ENCODE data around the gene AUTS2.

Gene AUTS2

DNA sequence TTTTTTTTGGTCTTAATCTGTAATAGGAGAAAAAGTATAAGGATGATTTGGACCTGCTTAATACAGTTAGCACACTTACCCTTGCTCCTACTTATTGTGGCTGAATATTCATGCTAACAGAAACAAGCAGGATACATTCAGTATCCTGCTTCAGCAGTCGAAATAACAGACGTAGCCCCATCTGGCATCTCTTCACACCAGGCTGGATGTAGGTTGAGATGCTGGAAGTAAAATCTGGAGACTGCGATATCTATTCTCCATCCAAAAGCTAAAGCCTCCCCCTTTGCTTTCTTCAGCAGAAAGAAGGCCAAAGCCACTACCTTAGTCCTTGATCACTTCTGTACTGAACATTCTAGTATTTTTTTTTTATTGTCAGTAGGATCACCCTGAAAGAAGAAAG lies 537.4 kb downstream of the AUTS2 start:
- no peak overlapping the region for H3K4me3 ChIP-seq (ENCODE audit: low read depth, low read length)
- in situ Hi-C loops (cut with HindIII; ENCODE audit: low sequenced_read_pairs): no loop called here
- DNase-seq (ENCODE audit: low read depth): no peak
- TF ChIP-seq, protein P1, sequence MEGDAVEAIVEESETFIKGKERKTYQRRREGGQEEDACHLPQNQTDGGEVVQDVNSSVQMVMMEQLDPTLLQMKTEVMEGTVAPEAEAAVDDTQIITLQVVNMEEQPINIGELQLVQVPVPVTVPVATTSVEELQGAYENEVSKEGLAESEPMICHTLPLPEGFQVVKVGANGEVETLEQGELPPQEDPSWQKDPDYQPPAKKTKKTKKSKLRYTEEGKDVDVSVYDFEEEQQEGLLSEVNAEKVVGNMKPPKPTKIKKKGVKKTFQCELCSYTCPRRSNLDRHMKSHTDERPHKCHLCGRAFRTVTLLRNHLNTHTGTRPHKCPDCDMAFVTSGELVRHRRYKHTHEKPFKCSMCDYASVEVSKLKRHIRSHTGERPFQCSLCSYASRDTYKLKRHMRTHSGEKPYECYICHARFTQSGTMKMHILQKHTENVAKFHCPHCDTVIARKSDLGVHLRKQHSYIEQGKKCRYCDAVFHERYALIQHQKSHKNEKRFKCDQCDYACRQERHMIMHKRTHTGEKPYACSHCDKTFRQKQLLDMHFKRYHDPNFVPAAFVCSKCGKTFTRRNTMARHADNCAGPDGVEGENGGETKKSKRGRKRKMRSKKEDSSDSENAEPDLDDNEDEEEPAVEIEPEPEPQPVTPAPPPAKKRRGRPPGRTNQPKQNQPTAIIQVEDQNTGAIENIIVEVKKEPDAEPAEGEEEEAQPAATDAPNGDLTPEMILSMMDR (IDR thresholded peaks at IDR 0.05; ENCODE audit: low read depth, low read length, missing control alignments): no peak

DNA sequence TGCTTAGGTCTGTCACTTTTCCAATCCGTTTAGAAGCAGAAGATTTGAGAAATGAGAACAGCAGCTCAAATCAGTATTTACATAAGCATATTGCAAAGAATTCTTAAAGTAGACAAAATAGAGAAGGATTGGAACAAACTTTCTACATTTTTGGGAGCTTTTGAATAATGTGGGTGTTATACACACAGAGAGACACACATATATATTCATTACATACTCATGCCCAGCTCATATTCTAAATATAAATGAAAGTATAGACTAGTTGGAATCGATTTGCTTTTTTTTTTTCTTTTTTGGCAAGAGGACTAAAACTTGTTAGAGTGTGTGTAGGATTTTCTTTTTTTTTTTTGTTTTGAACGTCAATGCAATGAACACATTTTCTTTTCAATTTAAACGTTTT lies 538.9 kb downstream of the AUTS2 start:
- H3K4me3 ChIP-seq (ENCODE audit: low read depth, low read length): no peak overlapping the region
- in situ Hi-C loops (cut with HindIII; ENCODE audit: low sequenced_read_pairs): no loop called here
- no peak for DNase-seq (ENCODE audit: low read depth)
- TF ChIP-seq, protein P1 (IDR thresholded peaks at IDR 0.05; ENCODE audit: low read depth, low read length, missing control alignments): no peak

DNA sequence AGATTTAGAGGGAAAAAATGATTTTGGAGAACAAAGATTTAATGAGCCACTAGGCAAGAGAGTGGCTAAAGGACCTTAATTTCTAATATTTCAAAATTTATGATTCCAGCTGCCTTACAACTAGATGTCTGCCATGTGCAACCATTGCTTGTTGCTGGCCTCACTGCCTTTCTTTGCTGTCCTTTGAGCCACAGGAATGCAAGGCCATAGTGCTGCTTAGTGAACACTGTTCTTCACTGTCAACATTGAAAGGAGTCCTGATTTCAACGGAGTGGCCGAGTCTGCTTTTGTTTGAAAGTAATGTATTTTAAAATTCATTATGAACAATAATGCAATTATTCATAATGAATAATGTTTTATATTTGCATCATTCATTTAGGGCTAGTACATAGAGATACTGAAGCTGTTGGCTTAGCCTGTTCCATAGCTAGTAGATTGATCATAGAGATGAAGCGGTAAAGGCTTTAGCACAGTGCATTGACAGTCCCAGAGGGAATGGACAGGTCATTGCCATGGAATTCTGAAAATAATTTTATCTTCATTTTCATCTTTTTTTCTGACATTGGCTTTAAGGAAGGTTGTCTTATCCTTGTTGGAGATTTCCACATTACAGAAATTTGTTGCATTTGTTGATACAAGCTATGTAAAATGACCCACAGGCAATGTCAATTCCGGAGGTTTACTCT lies 544.1 kb downstream of the AUTS2 start:
- in situ Hi-C loops (cut with HindIII; ENCODE audit: low sequenced_read_pairs): no loop called here
- TF ChIP-seq, protein P1 (IDR thresholded peaks at IDR 0.05; ENCODE audit: low read depth, low read length, missing control alignments): no peak
- no peak for DNase-seq (ENCODE audit: low read depth)
- no peak overlapping the region for H3K4me3 ChIP-seq (ENCODE audit: low read depth, low read length)

DNA sequence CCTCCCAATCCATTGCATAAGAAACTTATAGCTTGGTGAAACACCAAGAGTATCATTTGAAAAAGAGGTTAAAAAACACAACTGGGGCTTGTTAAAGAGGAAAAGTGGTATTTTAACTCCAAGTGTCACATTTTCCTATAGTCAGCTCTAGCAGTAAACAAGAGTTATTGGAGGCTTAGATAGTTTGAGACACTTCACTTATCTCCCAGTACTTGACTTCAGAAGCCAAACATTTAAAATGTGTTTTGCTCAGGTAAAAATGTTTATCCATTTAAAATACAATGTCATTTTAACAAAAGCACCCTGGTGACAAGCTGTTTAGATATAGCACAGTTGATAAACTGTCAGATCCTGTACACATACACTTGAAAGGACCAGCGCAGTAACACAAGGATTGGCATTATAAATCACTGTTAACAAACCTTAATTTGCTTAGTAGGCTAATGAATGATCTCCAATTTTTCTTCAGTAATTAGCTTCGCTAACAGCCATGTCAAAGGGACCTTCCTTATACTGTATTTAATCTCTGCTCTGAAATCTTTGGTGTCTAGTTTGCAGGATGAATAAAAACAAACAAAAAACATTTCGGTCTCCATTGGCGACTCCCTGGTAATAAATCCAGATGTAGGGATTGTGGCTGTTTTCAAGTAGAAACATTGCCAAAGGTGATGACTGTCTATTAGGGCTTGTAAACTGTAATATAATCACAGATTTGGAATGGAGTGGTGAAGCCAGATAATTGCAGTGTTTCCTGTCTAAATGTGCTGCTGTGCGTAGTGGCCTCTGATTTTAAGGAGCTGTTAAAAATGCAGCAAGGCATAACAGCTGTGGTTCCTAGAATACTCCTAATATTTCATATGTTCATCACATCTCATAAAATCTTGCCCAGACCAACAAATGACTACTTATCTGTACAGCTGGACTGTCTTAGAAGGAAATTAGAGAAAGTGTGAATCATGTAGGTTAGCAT lies 545.1 kb downstream of the AUTS2 start:
- no peak overlapping the region for H3K4me3 ChIP-seq (ENCODE audit: low read depth, low read length)
- peak; percentile 11 for DNase-seq (ENCODE audit: low read depth)
- in situ Hi-C loops (cut with HindIII; ENCODE audit: low sequenced_read_pairs): no loop called here
- TF ChIP-seq, protein P1 (IDR thresholded peaks at IDR 0.05; ENCODE audit: low read depth, low read length, missing control alignments): no peak

DNA sequence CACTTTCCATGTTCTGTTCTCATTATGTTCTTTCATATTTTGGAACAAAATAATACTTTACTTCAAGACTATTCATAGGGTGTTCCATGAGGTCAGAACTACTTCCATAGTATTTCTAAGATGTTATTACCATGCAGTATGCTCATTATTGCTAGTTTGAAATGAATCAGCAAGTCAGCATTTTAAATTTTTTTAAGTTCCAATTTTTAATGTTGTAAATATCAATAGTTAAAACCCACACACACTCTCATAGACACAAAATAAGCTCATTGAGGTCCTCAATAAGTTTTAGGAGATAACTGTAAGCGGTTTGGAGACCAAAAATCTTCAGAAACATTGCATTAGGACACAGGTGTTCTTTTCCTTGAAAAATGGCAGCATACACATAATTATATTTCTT lies 550.7 kb downstream of the AUTS2 start:
- H3K4me3 ChIP-seq (ENCODE audit: low read depth, low read length): no peak overlapping the region
- TF ChIP-seq, protein P1 (IDR thresholded peaks at IDR 0.05; ENCODE audit: low read depth, low read length, missing control alignments): no peak
- in situ Hi-C loops (cut with HindIII; ENCODE audit: low sequenced_read_pairs): no loop called here
- DNase-seq (ENCODE audit: low read depth): no peak

DNA sequence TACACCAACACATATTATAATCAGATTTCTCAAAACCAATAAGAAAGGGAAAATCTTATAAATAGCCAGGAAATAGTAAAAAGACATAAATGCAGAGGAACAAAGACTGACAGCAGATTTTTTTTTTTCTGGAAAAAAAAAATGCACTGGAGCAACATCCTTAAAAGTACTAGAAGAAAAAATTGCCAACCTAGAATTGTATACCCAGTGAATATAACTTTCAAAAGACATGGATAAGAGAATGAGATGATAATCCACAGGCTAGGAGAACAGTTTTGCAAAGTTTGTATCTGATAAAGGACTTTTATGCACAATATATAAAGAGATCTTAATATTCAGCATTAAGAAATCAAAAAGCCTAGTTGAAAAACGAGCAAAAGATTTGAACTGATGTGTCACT lies 554.0 kb downstream of the AUTS2 start:
- in situ Hi-C loops (cut with HindIII; ENCODE audit: low sequenced_read_pairs): no loop called here
- H3K4me3 ChIP-seq (ENCODE audit: low read depth, low read length): no peak overlapping the region
- no peak for DNase-seq (ENCODE audit: low read depth)
- TF ChIP-seq, protein P1 (IDR thresholded peaks at IDR 0.05; ENCODE audit: low read depth, low read length, missing control alignments): no peak
